ENCODE data around the gene TRPV4. TPM values are rescaled to one million over a fixed set of nuclear protein-coding genes. Genes with fewer than 3 reads are reported as not detected.
A peak's percentile ranks its signal among the peaks of the same experiment; 100 is the strongest.

Gene TRPV4
- total RNA-seq, 2 experiments from 2014 or later, result not detected

- H3K9me3 Mint-ChIP-seq, result no peaks in the 10 kb centered on the region
- no peaks in the 10 kb centered on the region for H3K4me1 Mint-ChIP-seq
- H3K27ac Mint-ChIP-seq, result no peak overlapping the region
- H3K4me3 Mint-ChIP-seq, result no peak overlapping the region
- DNase-seq (no peak), ATAC-seq (ENCODE audit: low read depth) (no peak)
- H3K36me3 Mint-ChIP-seq, result no peaks in the 10 kb centered on the region
- POLR2A ChIA-PET, result no interaction called here
- H3K27me3 Mint-ChIP-seq, result peaks cover 3% of the 10 kb centered on the region
Observed at GRCh38 chr12:109815757-109816617, 17.2 kb downstream of the TRPV4 start.

- Mint-ChIP-seq H3K27me3 (peaks cover 3% of the 10 kb centered on the region), H3K4me1 (no peaks in the 10 kb centered on the region), H3K4me3 (no peak overlapping the region), H3K9me3 (no peaks in the 10 kb centered on the region), H3K36me3 (no peaks in the 10 kb centered on the region), H3K27ac (no peak overlapping the region)
- POLR2A ChIA-PET, result no interaction called here
- ATAC-seq (ENCODE audit: low read depth), result no peak
- no peak for DNase-seq
Observed at GRCh38 chr12:109815225-109815624, 18.0 kb downstream of the TRPV4 start.

GRCh38 chr12:109814600-109815150 is 18.5 kb downstream of the TRPV4 start:
- POLR2A ChIA-PET, result no interaction called here
- DNase-seq, result no peak

GRCh38 chr12:109813810-109814416 is 19.3 kb downstream of the TRPV4 start:
- no peak overlapping the region for H3K27ac Mint-ChIP-seq
- POLR2A ChIA-PET, result no interaction called here
- ATAC-seq (ENCODE audit: low read depth), result no peak
- no peaks in the 10 kb centered on the region for H3K4me1 Mint-ChIP-seq
- DNase-seq, result no peak
- H3K27me3 Mint-ChIP-seq, result peaks cover 3% of the 10 kb centered on the region
- no peaks in the 10 kb centered on the region for H3K36me3 Mint-ChIP-seq
- no peak overlapping the region for H3K4me3 Mint-ChIP-seq
- no peaks in the 10 kb centered on the region for H3K9me3 Mint-ChIP-seq

More at GRCh38 chr12:109814600-109815150, 18.5 kb downstream of the TRPV4 start:
- Mint-ChIP-seq H3K36me3 (no peaks in the 10 kb centered on the region), H3K27me3 (peaks cover 3% of the 10 kb centered on the region), H3K27ac (no peak overlapping the region), H3K4me3 (no peak overlapping the region), H3K4me1 (no peaks in the 10 kb centered on the region), H3K9me3 (no peaks in the 10 kb centered on the region)
- ATAC-seq (ENCODE audit: low read depth), result no peak

GRCh38 chr12:109811624-109811995 is 21.6 kb downstream of the TRPV4 start:
- no peak for DNase-seq
- Mint-ChIP-seq H3K4me3 (no peak overlapping the region), H3K27me3 (peaks cover 3% of the 10 kb centered on the region), H3K36me3 (no peaks in the 10 kb centered on the region), H3K4me1 (no peaks in the 10 kb centered on the region), H3K9me3 (no peaks in the 10 kb centered on the region), H3K27ac (no peak overlapping the region)
- no peak for ATAC-seq (ENCODE audit: low read depth)
- POLR2A ChIA-PET, result no interaction called here

- Mint-ChIP-seq H3K9me3 (no peaks in the 10 kb centered on the region), H3K4me3 (no peak overlapping the region), H3K36me3 (no peaks in the 10 kb centered on the region), H3K27ac (no peak overlapping the region), H3K27me3 (peaks cover 3% of the 10 kb centered on the region), H3K4me1 (no peaks in the 10 kb centered on the region)
- ATAC-seq (ENCODE audit: low read depth), result no peak
- DNase-seq, result no peak
- POLR2A ChIA-PET, result no interaction called here
Observed at GRCh38 chr12:109810954-109811623, 22.1 kb downstream of the TRPV4 start.

GRCh38 chr12:109808876-109809646 is 24.1 kb downstream of the TRPV4 start:
- Mint-ChIP-seq H3K4me1 (peaks cover 2% of the 10 kb centered on the region), H3K4me3 (no peak overlapping the region), H3K9me3 (no peaks in the 10 kb centered on the region), H3K27ac (no peak overlapping the region), H3K27me3 (peaks cover 3% of the 10 kb centered on the region), H3K36me3 (no peaks in the 10 kb centered on the region)
- POLR2A ChIA-PET, result no interaction called here
- ATAC-seq (ENCODE audit: low read depth), result no peak
- DNase-seq, result no peak

GRCh38 chr12:109807954-109808643 is 25.1 kb downstream of the TRPV4 start:
- DNase-seq (no peak), ATAC-seq (ENCODE audit: low read depth) (no peak)
- H3K4me3 Mint-ChIP-seq, result no peak overlapping the region
- peaks cover 2% of the 10 kb centered on the region for H3K4me1 Mint-ChIP-seq
- H3K9me3 Mint-ChIP-seq, result no peaks in the 10 kb centered on the region
- H3K27ac Mint-ChIP-seq, result no peak overlapping the region
- POLR2A ChIA-PET, result no interaction called here
- no peaks in the 10 kb centered on the region for H3K36me3 Mint-ChIP-seq
- peaks cover 3% of the 10 kb centered on the region for H3K27me3 Mint-ChIP-seq

GRCh38 chr12:109804820-109805761 is 28.1 kb downstream of the TRPV4 start:
- H3K36me3 Mint-ChIP-seq, result no peaks in the 10 kb centered on the region
- no peaks in the 10 kb centered on the region for H3K9me3 Mint-ChIP-seq
- peaks cover 2% of the 10 kb centered on the region for H3K4me1 Mint-ChIP-seq
- peak; percentile 75 for DNase-seq
- H3K27me3 Mint-ChIP-seq, result no peaks in the 10 kb centered on the region
- H3K4me3 Mint-ChIP-seq, result no peak overlapping the region
- POLR2A ChIA-PET, result interaction anchor here (0.6 to 1.4 kb wide), 2 partner anchors 40 to 165 kb away, joined by 3 to 7 read pairs; no protein-coding TSS in a partner anchor
- no peak overlapping the region for H3K27ac Mint-ChIP-seq
- peak; percentile 75 for ATAC-seq (ENCODE audit: low read depth)

GRCh38 chr12:109803678-109804077 is 29.5 kb downstream of the TRPV4 start:
- Mint-ChIP-seq H3K9me3 (no peaks in the 10 kb centered on the region), H3K27me3 (no peaks in the 10 kb centered on the region), H3K4me1 (peaks cover 2% of the 10 kb centered on the region), H3K4me3 (no peak overlapping the region), H3K27ac (no peak overlapping the region), H3K36me3 (no peaks in the 10 kb centered on the region)
- POLR2A ChIA-PET, result no interaction called here
- no peak for ATAC-seq (ENCODE audit: low read depth)
- DNase-seq, result no peak

- H3K4me3 Mint-ChIP-seq, result no peak overlapping the region
- DNase-seq (no peak), ATAC-seq (ENCODE audit: low read depth) (no peak)
- no peak overlapping the region for H3K27ac Mint-ChIP-seq
- no peaks in the 10 kb centered on the region for H3K36me3 Mint-ChIP-seq
- POLR2A ChIA-PET, result no interaction called here
- H3K9me3 Mint-ChIP-seq, result no peaks in the 10 kb centered on the region
- peaks cover 2% of the 10 kb centered on the region for H3K27me3 Mint-ChIP-seq
- peaks cover 2% of the 10 kb centered on the region for H3K4me1 Mint-ChIP-seq
Observed at GRCh38 chr12:109802828-109803227, 30.4 kb downstream of the TRPV4 start.

- H3K4me3 Mint-ChIP-seq, result no peak overlapping the region
- H3K4me1 Mint-ChIP-seq, result peaks cover 2% of the 10 kb centered on the region
- POLR2A ChIA-PET, result no interaction called here
- H3K9me3 Mint-ChIP-seq, result no peaks in the 10 kb centered on the region
- DNase-seq (no peak), ATAC-seq (ENCODE audit: low read depth) (no peak)
- H3K27ac Mint-ChIP-seq, result no peak overlapping the region
- H3K36me3 Mint-ChIP-seq, result no peaks in the 10 kb centered on the region
- peaks cover 2% of the 10 kb centered on the region for H3K27me3 Mint-ChIP-seq
Observed at GRCh38 chr12:109800536-109800935, 32.7 kb downstream of the TRPV4 start.
